ENCODE measurements around the gene CRMP1. TPM values are rescaled to one million over a fixed set of nuclear protein-coding genes. Genes with fewer than 3 reads are reported as not detected.

The CRMP1 gene
- total and polyA plus RNA-seq, 2 of the 4 experiments (the other 2 are of a cell fraction), result 4.1 to 7.4 TPM

DNA sequence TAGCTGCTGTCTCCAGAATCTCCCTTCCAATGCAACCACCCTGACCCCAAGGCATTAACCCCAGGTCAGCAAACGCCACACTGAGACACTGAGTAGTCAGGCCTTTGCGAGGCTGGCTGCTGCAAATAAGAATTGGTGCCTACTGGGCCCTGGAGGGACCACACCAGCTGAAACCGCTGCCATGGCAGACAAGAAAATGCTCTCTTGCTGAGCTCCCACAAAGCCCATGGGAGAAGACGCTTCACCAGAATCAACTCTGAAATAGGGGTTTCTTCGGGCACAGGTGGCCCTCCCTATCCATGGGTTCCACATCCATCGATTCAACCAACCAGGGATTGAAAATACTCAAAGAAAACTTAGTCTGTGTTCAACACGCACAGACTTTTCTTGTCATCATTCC is 26.7 kb upstream of the CRMP1 start:
- no peak overlapping the region for H3K14ac ChIP-seq (replicated peaks; ENCODE audit: low read depth, low read length)
- intact Hi-C loops (cut with micrococcal nuclease), result no loop called here
- ATAC-seq (ENCODE audit: low read depth), result no peak
- no peaks in the 10 kb centered on the region for H3K9me1 ChIP-seq (ENCODE audit: insufficient read depth, low read length)
- H2BK120ac ChIP-seq (ENCODE audit: low read depth, low read length), result no peak overlapping the region
- TF ChIP-seq BHLHE40 (IDR thresholded peaks at IDR 0.05; ENCODE audit: low read depth, low read length) (no peak), MAFK (IDR thresholded peaks at IDR 0.05; ENCODE audit: low read depth, low read length) (no peak), SMC3 (IDR thresholded peaks at IDR 0.05; ENCODE audit: low read depth, low read length) (no peak), RAD21 (IDR thresholded peaks at IDR 0.05; ENCODE audit: low read length) (no peak), MXI1 (IDR thresholded peaks at IDR 0.05; ENCODE audit: borderline replicate concordance, low read depth, low read length) (no peak), NFE2L2 (IDR thresholded peaks at IDR 0.05; ENCODE audit: low read depth, low read length) (no peak), CHD1 (IDR thresholded peaks at IDR 0.05; ENCODE audit: low read depth, low read length) (no peak), RFX5 (IDR thresholded peaks at IDR 0.05; ENCODE audit: low read depth, low read length) (no peak), MAZ (IDR thresholded peaks at IDR 0.05; ENCODE audit: borderline replicate concordance, low read depth, low read length) (no peak)
- TF ChIP-seq, protein P1, sequence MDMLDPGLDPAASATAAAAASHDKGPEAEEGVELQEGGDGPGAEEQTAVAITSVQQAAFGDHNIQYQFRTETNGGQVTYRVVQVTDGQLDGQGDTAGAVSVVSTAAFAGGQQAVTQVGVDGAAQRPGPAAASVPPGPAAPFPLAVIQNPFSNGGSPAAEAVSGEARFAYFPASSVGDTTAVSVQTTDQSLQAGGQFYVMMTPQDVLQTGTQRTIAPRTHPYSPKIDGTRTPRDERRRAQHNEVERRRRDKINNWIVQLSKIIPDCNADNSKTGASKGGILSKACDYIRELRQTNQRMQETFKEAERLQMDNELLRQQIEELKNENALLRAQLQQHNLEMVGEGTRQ (IDR thresholded peaks at IDR 0.05; ENCODE audit: low read depth, low read length), result no peak
- TF ChIP-seq, protein P2, sequence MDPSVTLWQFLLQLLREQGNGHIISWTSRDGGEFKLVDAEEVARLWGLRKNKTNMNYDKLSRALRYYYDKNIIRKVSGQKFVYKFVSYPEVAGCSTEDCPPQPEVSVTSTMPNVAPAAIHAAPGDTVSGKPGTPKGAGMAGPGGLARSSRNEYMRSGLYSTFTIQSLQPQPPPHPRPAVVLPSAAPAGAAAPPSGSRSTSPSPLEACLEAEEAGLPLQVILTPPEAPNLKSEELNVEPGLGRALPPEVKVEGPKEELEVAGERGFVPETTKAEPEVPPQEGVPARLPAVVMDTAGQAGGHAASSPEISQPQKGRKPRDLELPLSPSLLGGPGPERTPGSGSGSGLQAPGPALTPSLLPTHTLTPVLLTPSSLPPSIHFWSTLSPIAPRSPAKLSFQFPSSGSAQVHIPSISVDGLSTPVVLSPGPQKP (IDR thresholded peaks at IDR 0.05; ENCODE audit: borderline replicate concordance, low read depth, low read length), result no peak
- TF ChIP-seq, protein P3, sequence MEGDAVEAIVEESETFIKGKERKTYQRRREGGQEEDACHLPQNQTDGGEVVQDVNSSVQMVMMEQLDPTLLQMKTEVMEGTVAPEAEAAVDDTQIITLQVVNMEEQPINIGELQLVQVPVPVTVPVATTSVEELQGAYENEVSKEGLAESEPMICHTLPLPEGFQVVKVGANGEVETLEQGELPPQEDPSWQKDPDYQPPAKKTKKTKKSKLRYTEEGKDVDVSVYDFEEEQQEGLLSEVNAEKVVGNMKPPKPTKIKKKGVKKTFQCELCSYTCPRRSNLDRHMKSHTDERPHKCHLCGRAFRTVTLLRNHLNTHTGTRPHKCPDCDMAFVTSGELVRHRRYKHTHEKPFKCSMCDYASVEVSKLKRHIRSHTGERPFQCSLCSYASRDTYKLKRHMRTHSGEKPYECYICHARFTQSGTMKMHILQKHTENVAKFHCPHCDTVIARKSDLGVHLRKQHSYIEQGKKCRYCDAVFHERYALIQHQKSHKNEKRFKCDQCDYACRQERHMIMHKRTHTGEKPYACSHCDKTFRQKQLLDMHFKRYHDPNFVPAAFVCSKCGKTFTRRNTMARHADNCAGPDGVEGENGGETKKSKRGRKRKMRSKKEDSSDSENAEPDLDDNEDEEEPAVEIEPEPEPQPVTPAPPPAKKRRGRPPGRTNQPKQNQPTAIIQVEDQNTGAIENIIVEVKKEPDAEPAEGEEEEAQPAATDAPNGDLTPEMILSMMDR (conservative IDR thresholded peaks at IDR 0.05; ENCODE audit: low read depth, low read length), result no peak
- no peak overlapping the region for H3K4ac ChIP-seq (ENCODE audit: low read depth, low read length)
- H2BK20ac ChIP-seq (ENCODE audit: low read depth, low read length), result no peak overlapping the region
- no TSS peak for BruUV-seq (replicated peaks)
- H3K27ac ChIP-seq (ENCODE audit: insufficient read depth, low read length), result no peak overlapping the region
- H3K56ac ChIP-seq (ENCODE audit: extremely low read depth, insufficient read depth, low read length), result no peak overlapping the region
- no peak overlapping the region for H3K23ac ChIP-seq (ENCODE audit: low read depth, low read length)
- CTCF ChIA-PET, result no interaction called here
- no peak overlapping the region for H2AK5ac ChIP-seq (ENCODE audit: low read depth, low read length)
- H2AFZ ChIP-seq (replicated peaks; ENCODE audit: low read length, poor library complexity), result no peak overlapping the region
- no peaks in the 10 kb centered on the region for H4K20me1 ChIP-seq (ENCODE audit: insufficient read depth, low read length)
- no peak overlapping the region for H3K4me2 ChIP-seq (ENCODE audit: low read depth, low read length)
- no peaks in the 10 kb centered on the region for H3K36me3 ChIP-seq (ENCODE audit: control insufficient read depth, insufficient read depth, low read length)
- in situ Hi-C loops (cut with MboI; ENCODE audit: low sequenced_read_pairs), result no loop called here
- H3K9ac ChIP-seq (ENCODE audit: low read depth, low read length), result no peak overlapping the region
- H3K79me1 ChIP-seq (ENCODE audit: low read depth in 1 of 2, low read length in 2 of 2), result no peaks in the 10 kb centered on the region
- H4K5ac ChIP-seq (ENCODE audit: low read depth, low read length), result no peak overlapping the region
- dilution Hi-C loops (cut with HindIII; ENCODE audit: low sequenced_read_pairs, unreplicated experiment), result no loop called here
- H3K9me3 ChIP-seq (ENCODE audit: control insufficient read depth, insufficient read depth, low read length), result no peaks in the 10 kb centered on the region
- H3K27me3 ChIP-seq (ENCODE audit: control insufficient read depth, insufficient read depth, low read length), result peaks cover 12% of the 10 kb centered on the region
- H4K8ac ChIP-seq (ENCODE audit: low read depth in 2 of 2, low read length in 2 of 2), result no peak overlapping the region
- DNase-seq, result no peak
- H3K4me3 ChIP-seq (ENCODE audit: insufficient read depth, low read depth, low read length), result no peak overlapping the region
- no peak overlapping the region for H2BK5ac ChIP-seq (ENCODE audit: low read depth, low read length, poor library complexity, severe bottlenecking)
- no peak overlapping the region for H3K18ac ChIP-seq (ENCODE audit: low read depth, low read length)
- no peak overlapping the region for H2AK9ac ChIP-seq (replicated peaks; ENCODE audit: low read depth, low read length, poor library complexity)
- no peak overlapping the region for H4K91ac ChIP-seq (ENCODE audit: insufficient read depth, low read depth, low read length)
- 55% methylated on average over 3 of the region's 7 CpGs; no CpG with 5 or more reads in 1 of the 2 experiments for WGBS, 2 experiments (ENCODE audit: extremely low coverage in 2 of 2, insufficient read length in 1 of 2)
- POLR2A ChIA-PET (ENCODE audit: unreplicated experiment), result no interaction called here
- no peaks in the 10 kb centered on the region for H3K4me1 ChIP-seq (ENCODE audit: control insufficient read depth, insufficient read depth, low read length)
- no peak overlapping the region for H2BK15ac ChIP-seq (ENCODE audit: low read depth, low read length)
